Mesothelial cell of epicardium (in vitro differentiated cells): ENCODE measurements around the gene TMIGD2. TPM values are rescaled to one million over a fixed set of nuclear protein-coding genes. Genes with fewer than 3 reads are reported as not detected.

Experiments used
- DNase-seq, 2 experiments: peaks; one replicate each; pipeline ENCODE4 v3.0.0; 2021; ENCODE audit warnings: low spot score in 2 of 2; ENCODE audit not compliant: unreplicated experiment in 2 of 2
- H3K27ac Mint-ChIP-seq: 2 replicates; pipeline ENCODE4 v1.8.0; 2021; ENCODE audit warnings: mixed read lengths
- H3K27me3 Mint-ChIP-seq: 2 replicates; pipeline ENCODE4 v1.8.0; 2021; ENCODE audit warnings: low read depth, mixed read lengths
- H3K36me3 Mint-ChIP-seq: 2 replicates; pipeline ENCODE4 v1.8.0; 2021; ENCODE audit warnings: mixed read lengths
- H3K4me1 Mint-ChIP-seq: 2 replicates; pipeline ENCODE4 v1.8.0; 2021; ENCODE audit warnings: mixed read lengths
- H3K4me3 Mint-ChIP-seq: 2 replicates; pipeline ENCODE4 v1.8.0; 2021; ENCODE audit warnings: mild to moderate bottlenecking, moderate library complexity, mixed read lengths
- H3K9me3 Mint-ChIP-seq: 2 replicates; pipeline ENCODE4 v1.8.0; 2021; ENCODE audit warnings: mixed read lengths
- CTCF ChIP-seq: fragments of 200-600 bp; sonication (generic); IDR thresholded peaks from one replicate; pipeline ENCODE4 v1.5.0; 2021; ENCODE audit warnings: antibody characterized with exemption; ENCODE audit not compliant: unreplicated experiment
- total RNA-seq: library from RNA; stranded (reverse); gene quantifications from 3 replicates; pipeline ENCODE4 v1.2.1, GENCODE V29; 2021

TMIGD2 gene
- total RNA-seq, 1 donor from 2014 or later = not detected

DNA sequence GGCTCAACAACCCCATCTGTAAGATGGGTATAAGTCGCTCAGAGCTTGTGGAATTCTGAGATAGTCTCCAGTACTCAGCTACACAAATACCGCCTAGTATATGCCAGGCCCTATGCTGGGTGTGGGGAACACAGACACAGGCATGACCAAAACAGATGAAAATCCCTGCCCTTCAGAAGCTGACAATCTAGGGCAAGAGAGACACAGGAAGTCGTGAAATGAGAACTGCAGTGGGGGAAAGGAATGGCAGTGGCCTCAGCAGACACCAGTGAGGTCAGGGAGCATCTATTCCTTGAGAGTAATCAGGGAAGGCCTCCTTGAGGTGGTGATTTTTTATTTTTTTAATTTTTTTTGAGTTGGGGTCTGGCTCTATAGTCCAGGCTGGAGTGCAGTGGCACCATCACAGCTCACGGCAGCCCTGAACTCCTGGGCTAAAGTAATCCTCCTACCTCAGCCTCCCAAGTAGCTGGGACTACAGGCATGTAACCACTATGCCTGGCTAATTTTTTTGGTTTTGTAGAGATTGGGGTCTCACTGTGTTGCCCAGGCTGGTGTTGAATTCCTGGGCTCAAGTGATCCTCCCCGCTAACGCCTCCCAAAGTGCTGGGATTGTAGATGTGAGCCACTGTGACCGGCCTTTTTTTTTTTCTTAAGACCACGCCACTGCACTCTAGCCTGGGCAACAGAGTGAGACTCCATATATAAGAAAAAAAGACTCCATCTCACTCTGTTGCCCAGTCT, 3.2 kb downstream of the TMIGD2 start:
- no peak for DNase-seq
- Mint-ChIP-seq H3K36me3 (no peaks in the 10 kb centered on the region), H3K27me3 (no peaks in the 10 kb centered on the region), H3K9me3 (no peaks in the 10 kb centered on the region), H3K27ac (no peak overlapping the region), H3K4me3 (no peak overlapping the region), H3K4me1 (peaks cover 6% of the 10 kb centered on the region)
- TF ChIP-seq CTCF = no peak

- H3K9me3 Mint-ChIP-seq = no peaks in the 10 kb centered on the region
- DNase-seq = no peak
- H3K27ac Mint-ChIP-seq = no peak overlapping the region
- TF ChIP-seq CTCF = no peak
- H3K36me3 Mint-ChIP-seq = no peaks in the 10 kb centered on the region
- H3K27me3 Mint-ChIP-seq = no peaks in the 10 kb centered on the region
- peaks cover 6% of the 10 kb centered on the region for H3K4me1 Mint-ChIP-seq
- no peak overlapping the region for H3K4me3 Mint-ChIP-seq
Measured at GRCh38 chr19:4297901-4298809, 4.0 kb downstream of the TMIGD2 start.

DNA sequence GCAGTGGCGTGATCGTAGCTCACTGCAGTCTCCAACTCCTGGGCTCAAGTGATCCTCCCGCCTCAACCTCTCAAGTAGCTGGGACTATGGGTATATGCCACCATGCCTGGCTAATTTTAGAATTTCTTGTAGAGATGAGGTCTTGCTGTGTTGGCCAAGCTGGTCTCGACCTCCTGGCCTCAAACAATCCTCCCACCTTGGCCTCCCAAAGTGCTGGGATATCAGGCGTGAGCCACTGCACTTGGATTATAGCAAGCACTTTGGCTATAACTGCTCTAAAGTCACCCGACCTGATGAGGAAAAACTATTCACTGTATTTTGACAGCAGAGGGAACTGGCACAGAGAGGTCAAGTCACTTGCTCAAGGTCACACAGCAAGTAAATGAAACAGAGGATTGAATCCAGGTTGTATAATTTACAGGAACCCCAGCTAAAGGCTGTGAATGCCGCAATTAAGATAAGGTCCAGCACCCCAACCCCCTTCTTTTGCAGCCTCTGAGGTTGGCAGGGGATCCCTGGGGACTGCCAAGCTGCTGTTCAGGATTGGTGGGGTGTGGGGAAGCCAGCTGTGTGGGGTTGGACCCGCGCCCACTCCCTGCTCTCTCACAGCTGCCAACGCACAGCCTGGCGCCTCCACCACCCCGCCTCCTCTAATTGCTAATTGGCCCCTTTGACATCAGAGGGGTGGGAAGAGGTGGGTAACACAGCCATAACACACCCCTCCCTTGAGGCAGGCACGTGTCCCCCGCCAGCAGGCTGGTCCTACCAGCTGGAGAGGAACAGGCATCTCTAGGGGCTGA, 6.0 kb downstream of the TMIGD2 start:
- Mint-ChIP-seq H3K4me1 (no peaks in the 10 kb centered on the region), H3K27ac (no peak overlapping the region), H3K4me3 (no peak overlapping the region), H3K9me3 (no peaks in the 10 kb centered on the region), H3K27me3 (no peaks in the 10 kb centered on the region), H3K36me3 (no peaks in the 10 kb centered on the region)
- DNase-seq = no peak
- TF ChIP-seq CTCF = no peak

DNA sequence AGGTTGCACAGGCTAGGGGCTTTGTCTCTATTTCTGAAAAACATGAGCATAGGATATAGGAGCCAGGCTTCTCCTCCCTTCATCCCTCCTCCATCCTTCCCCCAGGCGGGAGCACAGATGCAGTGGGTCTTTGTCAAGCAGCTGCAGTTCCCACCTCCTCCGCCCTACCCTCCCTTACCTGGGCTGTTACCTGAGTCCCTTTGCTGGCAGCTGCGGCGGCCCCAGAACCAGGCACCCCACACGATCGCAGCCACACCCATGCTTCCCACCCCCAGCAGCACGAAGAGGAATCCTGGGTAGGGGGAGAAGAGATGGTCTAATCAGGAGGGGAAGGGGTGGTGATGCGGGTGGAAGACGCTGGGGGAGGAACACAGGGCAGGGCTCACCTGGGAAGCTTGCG, 7.8 kb downstream of the TMIGD2 start:
- H3K27me3 Mint-ChIP-seq = no peaks in the 10 kb centered on the region
- no peak overlapping the region for H3K27ac Mint-ChIP-seq
- no peak for DNase-seq
- no peak for TF ChIP-seq CTCF
- H3K9me3 Mint-ChIP-seq = no peaks in the 10 kb centered on the region
- no peaks in the 10 kb centered on the region for H3K4me1 Mint-ChIP-seq
- no peak overlapping the region for H3K4me3 Mint-ChIP-seq
- no peaks in the 10 kb centered on the region for H3K36me3 Mint-ChIP-seq

- no peaks in the 10 kb centered on the region for H3K36me3 Mint-ChIP-seq
- TF ChIP-seq CTCF = no peak
- no peaks in the 10 kb centered on the region for H3K27me3 Mint-ChIP-seq
- H3K27ac Mint-ChIP-seq = no peak overlapping the region
- H3K9me3 Mint-ChIP-seq = no peaks in the 10 kb centered on the region
- no peak for DNase-seq
- no peak overlapping the region for H3K4me3 Mint-ChIP-seq
- no peaks in the 10 kb centered on the region for H3K4me1 Mint-ChIP-seq
Measured at GRCh38 chr19:4292515-4292914, 9.7 kb downstream of the TMIGD2 start.
